GM23338 (cell line): Measurements from ENCODE around the gene PARVB. TPM values are rescaled to one million over a fixed set of nuclear protein-coding genes. Genes with fewer than 3 reads are reported as not detected.

ENCODE experiments used
- ATAC-seq: fragments of 200-7000 bp; cut with Tn5 transposase; 3 replicates; pipeline ENCODE4 v1.9.1; 2020
- DNase-seq: peaks from one replicate; pipeline ENCODE4 v3.0.0-alpha.2; 2015; ENCODE audit warnings: low spot score
- H2AFZ ChIP-seq: fragments of 200-600 bp; sonication (generic); 2 replicates; pipeline ENCODE4 v1.8.0; 2016; ENCODE audit warnings: antibody characterized with exemption, mild to moderate bottlenecking, moderate library complexity
- H3F3A ChIP-seq: fragments of 200-600 bp; sonication (generic); replicated peaks from 2 replicates; pipeline ENCODE4 v1.8.0; 2017; ENCODE audit warnings: antibody characterized with exemption, mixed run types, low read depth
- H3K27ac ChIP-seq: fragments of 200-600 bp; sonication (generic); 2 replicates; pipeline ENCODE4 v1.6.1; 2016; ENCODE audit warnings: low read depth
- H3K27me3 ChIP-seq: fragments of 200-600 bp; sonication (generic); 2 replicates; pipeline ENCODE4 v1.8.0; 2016; ENCODE audit warnings: mild to moderate bottlenecking, mixed run types, moderate library complexity; ENCODE audit not compliant: insufficient read depth
- H3K36me3 ChIP-seq: fragments of 200-600 bp; sonication (generic); 2 replicates; pipeline ENCODE4 v1.8.0; 2016; ENCODE audit warnings: mild to moderate bottlenecking; ENCODE audit not compliant: insufficient read depth
- H3K4me1 ChIP-seq: fragments of 200-600 bp; sonication (generic); 2 replicates; pipeline ENCODE4 v1.8.0; 2016; ENCODE audit warnings: mild to moderate bottlenecking, moderate library complexity; ENCODE audit not compliant: insufficient read depth
- H3K4me2 ChIP-seq: fragments of 200-600 bp; sonication (generic); 2 replicates; pipeline ENCODE4 v1.7.1; 2017; ENCODE audit warnings: mixed run types
- H3K4me3 ChIP-seq: fragments of 200-600 bp; sonication (generic); 2 replicates; pipeline ENCODE4 v1.6.1; 2016; ENCODE audit warnings: mixed run types
- H3K79me2 ChIP-seq: fragments of 200-600 bp; sonication (generic); replicated peaks from 2 replicates; pipeline ENCODE4 v1.8.0; 2017; ENCODE audit warnings: mild to moderate bottlenecking; ENCODE audit not compliant: insufficient read depth
- H3K9me2 ChIP-seq: fragments of 200-600 bp; sonication (generic); 2 replicates; pipeline ENCODE4 v1.8.0; 2017; ENCODE audit not compliant: insufficient read depth
- H4K20me1 ChIP-seq: fragments of 200-600 bp; sonication (generic); replicated peaks from 2 replicates; pipeline ENCODE4 v1.8.0; 2017; ENCODE audit warnings: mild to moderate bottlenecking; ENCODE audit not compliant: insufficient read depth
- H3K27ac Mint-ChIP-seq: 2 replicates; pipeline ENCODE4 v1.8.0; 2020; ENCODE audit warnings: inconsistent platforms, mild to moderate bottlenecking, moderate library complexity, mixed read lengths
- H3K27me3 Mint-ChIP-seq: 3 replicates; pipeline ENCODE4 v1.8.0; 2022; ENCODE audit warnings: low read depth, mild to moderate bottlenecking, moderate library complexity, mixed read lengths, inconsistent platforms; ENCODE audit not compliant: insufficient read depth, poor library complexity
- H3K36me3 Mint-ChIP-seq: 3 replicates; pipeline ENCODE4 v1.8.0; 2021; ENCODE audit warnings: low read depth, mild to moderate bottlenecking, inconsistent platforms, moderate library complexity, mixed read lengths
- H3K4me1 Mint-ChIP-seq: 3 replicates; pipeline ENCODE4 v1.8.0; 2020; ENCODE audit warnings: mild to moderate bottlenecking, inconsistent platforms, mixed read lengths
- H3K4me3 Mint-ChIP-seq: 3 replicates; pipeline ENCODE4 v1.8.0; 2021; ENCODE audit warnings: moderate library complexity, mild to moderate bottlenecking, inconsistent platforms, mixed read lengths
- H3K9me3 Mint-ChIP-seq: 3 replicates; pipeline ENCODE4 v1.8.0; 2020; ENCODE audit warnings: moderate library complexity, mild to moderate bottlenecking, inconsistent platforms, mixed read lengths
- CREB1 ChIP-seq: fragments of 250-450 bp; sonication (Bioruptor Pico); IDR thresholded peaks from 2 replicates; pipeline ENCODE4 v1.5.0; 2020; ENCODE audit warnings: low read depth, mild to moderate bottlenecking, moderate library complexity
- CTCF ChIP-seq, 2 experiments: fragments of 200-600 bp in 1 of 2; sonication (generic) in 1 of 2; conservative IDR thresholded peaks; 2 replicates each; pipeline versions ENCODE4 v1.5.1 to v1.6.1; 2016 to 2017; ENCODE audit warnings: antibody characterized with exemption in 2 of 2, low read depth in 2 of 2, mild to moderate bottlenecking in 2 of 2, moderate library complexity in 1 of 2
- EZH2 ChIP-seq: fragments of 200-600 bp; sonication (generic); IDR thresholded peaks from one replicate; pipeline ENCODE4 v1.8.0; 2017; ENCODE audit warnings: antibody characterized with exemption, mild to moderate bottlenecking, low read depth; ENCODE audit not compliant: unreplicated experiment
- EZH2phosphoT487 ChIP-seq: fragments of 200-600 bp; sonication (generic); IDR thresholded peaks from one replicate; pipeline ENCODE4 v1.8.1; 2018; ENCODE audit warnings: antibody characterized with exemption; ENCODE audit not compliant: unreplicated experiment
- JUNB ChIP-seq: IDR thresholded peaks from one replicate; pipeline ENCODE4 v1.6.1; 2016; ENCODE audit warnings: antibody characterized with exemption; ENCODE audit not compliant: unreplicated experiment
- NANOG ChIP-seq: IDR thresholded peaks from 2 replicates; pipeline ENCODE4 v1.6.1; 2016; ENCODE audit warnings: antibody characterized with exemption, borderline replicate concordance
- POLR2AphosphoS5 ChIP-seq: IDR thresholded peaks from 2 replicates; pipeline ENCODE4 v1.6.1; 2016; ENCODE audit warnings: antibody characterized with exemption, low read depth
- STAT1 ChIP-seq: IDR thresholded peaks from one replicate; pipeline ENCODE4 v1.6.1; 2016; ENCODE audit warnings: antibody characterized with exemption; ENCODE audit not compliant: unreplicated experiment
- ZNF114 ChIP-seq: fragments of 250-450 bp; sonication (Bioruptor Pico); IDR thresholded peaks from 2 replicates; pipeline ENCODE4 v1.5.0; 2020; ENCODE audit warnings: mild to moderate bottlenecking, moderate library complexity
- ZNF331 ChIP-seq: fragments of 250-450 bp; sonication (Bioruptor Pico); IDR thresholded peaks from 2 replicates; pipeline ENCODE4 v1.5.0; 2020; ENCODE audit warnings: low read depth, mild to moderate bottlenecking, moderate library complexity
- ZNF462 ChIP-seq: fragments of 250-450 bp; sonication (Bioruptor Pico); IDR thresholded peaks from 2 replicates; pipeline ENCODE4 v1.5.0; 2020; ENCODE audit warnings: mild to moderate bottlenecking, moderate library complexity
- polyA plus RNA-seq: library from polyadenylated mRNA; unstranded; fragments of >200 nt; fragmentation: Nextera tagmentation; extraction: Ambion mirVana; gene quantifications from 2 replicates; pipeline ENCODE4 v1.2.1, GENCODE V29; 2016
- total RNA-seq: library from RNA; depleted of rRNA; stranded (reverse); fragments of >200 nt; shearing (Covaris generic); gene quantifications from 2 replicates; pipeline ENCODE4 v1.2.3, GENCODE V29; 2014
- TF ChIP-seq, protein P1 (sequence below): IDR thresholded peaks from 2 replicates; pipeline ENCODE4 v1.6.1; 2016; ENCODE audit warnings: antibody characterized with exemption
- TF ChIP-seq, protein P2 (sequence below): IDR thresholded peaks from one replicate; pipeline ENCODE4 v1.6.1; 2018; ENCODE audit warnings: antibody characterized with exemption; ENCODE audit not compliant: unreplicated experiment

PARVB gene
- total and polyA plus RNA-seq, 2 experiments from 2014 or later, result 4.3 to 7.7 TPM

DNA sequence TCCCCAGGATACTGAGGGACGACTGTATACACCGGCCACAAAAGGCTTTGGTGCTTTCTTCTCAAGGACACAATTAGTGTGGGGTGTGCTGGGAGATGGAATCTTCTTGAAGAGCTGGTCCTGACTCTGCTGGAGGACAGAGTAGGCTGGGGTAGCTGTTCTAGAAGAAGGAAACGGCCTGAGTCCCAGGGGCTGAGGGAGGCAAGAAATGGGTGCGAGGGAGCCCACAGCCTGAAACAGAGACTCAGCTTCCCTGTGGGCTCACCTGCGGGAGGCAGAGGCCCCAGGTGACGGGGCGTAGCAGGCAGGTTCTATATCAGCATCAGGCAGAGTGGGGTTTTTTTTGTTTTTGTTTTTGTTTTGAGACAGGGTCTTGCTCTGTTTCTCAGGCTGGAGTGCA is 193.2 kb downstream of the PARVB start:
- DNase-seq, result no peak
- Mint-ChIP-seq H3K4me1 (no peaks in the 10 kb centered on the region), H3K36me3 (no peaks in the 10 kb centered on the region; the same call in 2 of the 3 replicates), H3K4me3 (no peak overlapping the region), H3K27me3 (peaks cover 11% of the 10 kb centered on the region), H3K27ac (no peak overlapping the region), H3K9me3 (peaks cover 7% of the 10 kb centered on the region; the same call in 2 of the 3 replicates)
- Histone ChIP-seq H3F3A (no peaks in the 10 kb centered on the region), H3K4me3 (no peak overlapping the region), H3K27me3 (no peaks in the 10 kb centered on the region), H3K4me1 (no peaks in the 10 kb centered on the region), H4K20me1 (no peaks in the 10 kb centered on the region), H3K4me2 (no peak overlapping the region), H3K9me2 (no peaks in the 10 kb centered on the region; the same call in 1 of the 2 replicates), H3K79me2 (no peaks in the 10 kb centered on the region), H3K36me3 (no peaks in the 10 kb centered on the region), H3K27ac (no peak overlapping the region), H2AFZ (no peak overlapping the region)
- ATAC-seq, result no peak
- TF ChIP-seq, protein P1, sequence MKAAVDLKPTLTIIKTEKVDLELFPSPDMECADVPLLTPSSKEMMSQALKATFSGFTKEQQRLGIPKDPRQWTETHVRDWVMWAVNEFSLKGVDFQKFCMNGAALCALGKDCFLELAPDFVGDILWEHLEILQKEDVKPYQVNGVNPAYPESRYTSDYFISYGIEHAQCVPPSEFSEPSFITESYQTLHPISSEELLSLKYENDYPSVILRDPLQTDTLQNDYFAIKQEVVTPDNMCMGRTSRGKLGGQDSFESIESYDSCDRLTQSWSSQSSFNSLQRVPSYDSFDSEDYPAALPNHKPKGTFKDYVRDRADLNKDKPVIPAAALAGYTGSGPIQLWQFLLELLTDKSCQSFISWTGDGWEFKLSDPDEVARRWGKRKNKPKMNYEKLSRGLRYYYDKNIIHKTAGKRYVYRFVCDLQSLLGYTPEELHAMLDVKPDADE, result no peak
- TF ChIP-seq ZNF462 (CRISPR knock-in tag) (no peak), ZNF114 (CRISPR knock-in tag) (no peak), EZH2phosphoT487 (no peak), CTCF (conservative IDR thresholded peaks at IDR 0.05; ENCODE audit: low read depth in 2 of 2) (no peak), POLR2AphosphoS5 (no peak), NANOG (no peak), JUNB (no peak), STAT1 (no peak), ZNF331 (CRISPR knock-in tag) (no peak), EZH2 (no peak), CREB1 (CRISPR knock-in tag) (no peak)
- TF ChIP-seq, protein P2, sequence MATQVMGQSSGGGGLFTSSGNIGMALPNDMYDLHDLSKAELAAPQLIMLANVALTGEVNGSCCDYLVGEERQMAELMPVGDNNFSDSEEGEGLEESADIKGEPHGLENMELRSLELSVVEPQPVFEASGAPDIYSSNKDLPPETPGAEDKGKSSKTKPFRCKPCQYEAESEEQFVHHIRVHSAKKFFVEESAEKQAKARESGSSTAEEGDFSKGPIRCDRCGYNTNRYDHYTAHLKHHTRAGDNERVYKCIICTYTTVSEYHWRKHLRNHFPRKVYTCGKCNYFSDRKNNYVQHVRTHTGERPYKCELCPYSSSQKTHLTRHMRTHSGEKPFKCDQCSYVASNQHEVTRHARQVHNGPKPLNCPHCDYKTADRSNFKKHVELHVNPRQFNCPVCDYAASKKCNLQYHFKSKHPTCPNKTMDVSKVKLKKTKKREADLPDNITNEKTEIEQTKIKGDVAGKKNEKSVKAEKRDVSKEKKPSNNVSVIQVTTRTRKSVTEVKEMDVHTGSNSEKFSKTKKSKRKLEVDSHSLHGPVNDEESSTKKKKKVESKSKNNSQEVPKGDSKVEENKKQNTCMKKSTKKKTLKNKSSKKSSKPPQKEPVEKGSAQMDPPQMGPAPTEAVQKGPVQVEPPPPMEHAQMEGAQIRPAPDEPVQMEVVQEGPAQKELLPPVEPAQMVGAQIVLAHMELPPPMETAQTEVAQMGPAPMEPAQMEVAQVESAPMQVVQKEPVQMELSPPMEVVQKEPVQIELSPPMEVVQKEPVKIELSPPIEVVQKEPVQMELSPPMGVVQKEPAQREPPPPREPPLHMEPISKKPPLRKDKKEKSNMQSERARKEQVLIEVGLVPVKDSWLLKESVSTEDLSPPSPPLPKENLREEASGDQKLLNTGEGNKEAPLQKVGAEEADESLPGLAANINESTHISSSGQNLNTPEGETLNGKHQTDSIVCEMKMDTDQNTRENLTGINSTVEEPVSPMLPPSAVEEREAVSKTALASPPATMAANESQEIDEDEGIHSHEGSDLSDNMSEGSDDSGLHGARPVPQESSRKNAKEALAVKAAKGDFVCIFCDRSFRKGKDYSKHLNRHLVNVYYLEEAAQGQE, result no peak
